NB4 (cell line): Measurements from ENCODE around the gene NUDT4B.
"Not testable (repeated sequence)": the region's sequence is repeated elsewhere in the genome, so short reads cannot be mapped to it uniquely, and the experiment has no call there.

Source experiments
- POLR2A ChIP-seq: IDR thresholded peaks from 2 replicates; pipeline ENCODE4 v1.6.1; 2011; ENCODE audit warnings: mild to moderate bottlenecking; ENCODE audit not compliant: insufficient read length; ENCODE audit errors: extremely low read depth
- TF ChIP-seq, protein P1 (sequence below): IDR thresholded peaks from one replicate; pipeline ENCODE4 v1.5.1; 2012; ENCODE audit warnings: low read depth, low read length

- TF ChIP-seq, protein P1, sequence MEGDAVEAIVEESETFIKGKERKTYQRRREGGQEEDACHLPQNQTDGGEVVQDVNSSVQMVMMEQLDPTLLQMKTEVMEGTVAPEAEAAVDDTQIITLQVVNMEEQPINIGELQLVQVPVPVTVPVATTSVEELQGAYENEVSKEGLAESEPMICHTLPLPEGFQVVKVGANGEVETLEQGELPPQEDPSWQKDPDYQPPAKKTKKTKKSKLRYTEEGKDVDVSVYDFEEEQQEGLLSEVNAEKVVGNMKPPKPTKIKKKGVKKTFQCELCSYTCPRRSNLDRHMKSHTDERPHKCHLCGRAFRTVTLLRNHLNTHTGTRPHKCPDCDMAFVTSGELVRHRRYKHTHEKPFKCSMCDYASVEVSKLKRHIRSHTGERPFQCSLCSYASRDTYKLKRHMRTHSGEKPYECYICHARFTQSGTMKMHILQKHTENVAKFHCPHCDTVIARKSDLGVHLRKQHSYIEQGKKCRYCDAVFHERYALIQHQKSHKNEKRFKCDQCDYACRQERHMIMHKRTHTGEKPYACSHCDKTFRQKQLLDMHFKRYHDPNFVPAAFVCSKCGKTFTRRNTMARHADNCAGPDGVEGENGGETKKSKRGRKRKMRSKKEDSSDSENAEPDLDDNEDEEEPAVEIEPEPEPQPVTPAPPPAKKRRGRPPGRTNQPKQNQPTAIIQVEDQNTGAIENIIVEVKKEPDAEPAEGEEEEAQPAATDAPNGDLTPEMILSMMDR, result not testable (repeated sequence)
- not testable (repeated sequence) for TF ChIP-seq POLR2A
Observed at GRCh38 chr1:148758412-148758811, 9.8 kb downstream of the NUDT4B start.
